Heart left ventricle (tissue), 13 donors: ENCODE data around the gene PLEKHA6.
"Not testable (repeated sequence)": the region's sequence is repeated elsewhere in the genome, so short reads cannot be mapped to it uniquely, and the experiment has no call there.

ENCODE experiments used
- CTCF ChIP-seq, 12 donors: fragments of 200-600 bp; sonication (generic) in 4 of 12; IDR thresholded peaks; one replicate each; pipeline versions ENCODE4 v1.5.0 to v1.8.0; 2018 to 2022; ENCODE audit warnings: antibody characterized with exemption in 12 of 12, mild to moderate bottlenecking in 5 of 12
- POLR2A ChIP-seq, 2 donors: fragments of 450-650 bp; IDR thresholded peaks; one replicate each; pipeline ENCODE4 v1.6.1; 2017; ENCODE audit warnings: antibody characterized with exemption in 2 of 2, mild to moderate bottlenecking in 2 of 2, moderate library complexity in 2 of 2
- donor health status: ischemic (EF 13 %, LVEDD 7.1; RV severe dilation, severe dysfunction).
- donor health status: DM: no; HTN: yes; CAD: no.
- donor health status: DM: no; HTN: no; CAD: no.
- donor health status: ischemic (EF 25% LVEDD 6.9; RV normal size, moderate dysfunction).
- donor health status: ischemic (EF 25% LVEDD 5.7; RV mildly dilated, moderate dysfunction).
- donor health status: ischemic (EF 35%, LVEDD 5.7; RV mildly dilated, moderate dysfunction).
- donor health status: nonischemic (EF 11% LVEDD 7.7; RV severe dilation, severe dysfunction).
- donor health status: DM: yes; HTN: yes; CAD: no.
- donor health status: PGD.
- donor health status: ischemic (EF 29% LVEDD 5.4; RV normal size, mild dysfunction).
- donor health status: nonischemic (EF 23%, LVEDD 6.1; RV moderate dilation, normal function).

DNA sequence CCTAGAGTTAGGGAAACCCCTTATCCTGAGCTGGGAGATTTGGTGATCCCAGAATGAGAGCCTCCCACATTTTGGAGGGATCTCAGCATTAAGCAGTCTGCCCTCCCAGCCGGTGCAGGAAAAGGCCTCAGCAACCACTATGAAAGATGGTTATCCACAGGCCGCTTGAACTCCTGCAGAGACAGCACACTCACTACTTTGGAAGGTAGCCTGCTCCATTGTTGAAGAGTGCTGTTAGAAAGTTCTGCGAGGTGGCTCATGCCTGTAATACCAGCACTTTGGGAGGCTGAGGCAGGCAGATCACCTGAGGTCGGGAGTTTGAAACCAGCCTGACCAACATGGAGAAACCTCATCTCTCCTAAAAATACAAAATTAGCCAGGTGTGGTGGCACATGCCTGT, 48.8 kb downstream of the PLEKHA6 start:
- not testable (repeated sequence) for TF ChIP-seq CTCF, POLR2A (IDR thresholded peaks at IDR 0.05)
